ENCODE data around the gene EIF2B4.

EIF2B4 gene

DNA sequence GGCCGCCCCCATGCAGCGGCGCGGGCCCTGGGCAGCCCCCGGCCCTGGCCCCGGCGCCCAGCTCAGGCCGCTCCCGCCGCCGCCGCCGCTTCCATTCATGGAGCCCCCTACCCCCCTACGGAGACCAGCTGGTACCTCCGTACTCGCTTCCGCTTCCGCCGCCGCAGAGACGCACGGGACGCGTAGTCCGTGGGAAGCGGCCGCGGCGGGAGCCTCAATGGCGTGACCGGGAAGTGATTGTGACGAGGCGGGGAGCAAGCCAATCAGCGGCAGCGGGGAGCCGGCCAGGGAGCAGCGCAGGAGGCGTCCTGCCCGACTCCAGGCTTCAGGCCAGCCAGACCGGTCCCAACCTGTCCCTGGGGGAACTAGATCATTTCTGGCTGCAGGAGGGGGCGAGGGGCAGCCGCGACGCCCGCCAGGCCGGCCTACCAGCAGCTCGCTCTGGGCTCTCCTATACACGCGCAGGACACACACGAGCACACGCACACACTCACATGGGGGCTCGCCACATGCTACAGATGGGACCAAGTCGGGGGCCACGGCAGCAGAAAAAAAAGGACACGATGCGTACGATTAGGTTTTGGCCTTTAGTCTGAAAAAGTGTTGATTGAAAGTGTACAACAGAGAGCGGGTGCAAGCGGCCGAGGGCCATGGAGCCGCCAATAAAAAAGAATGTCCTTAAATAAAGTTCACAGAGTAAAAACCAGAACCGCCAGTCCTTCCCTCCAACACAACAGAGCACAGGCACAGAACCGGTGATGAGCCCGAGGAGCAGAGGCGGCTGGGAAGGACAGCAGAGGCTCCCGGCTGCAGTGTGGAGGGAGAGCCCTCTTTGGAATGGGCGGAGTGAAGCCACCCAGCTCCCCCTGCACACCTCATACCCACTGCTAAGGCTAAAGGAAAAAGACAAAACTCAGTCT, 10.7 kb upstream of the EIF2B4 start, which contains the start of gene ZNF513:
Gene ZNF513 (minus strand): TSS at position 109 of the 920 bp plus-strand sequence. CDS start 208 bp downstream, outside the sequence.
- peak within 1 kb of the TSS; percentile 95 for H3K27ac Mint-ChIP-seq
- H3K4me3 Mint-ChIP-seq = peak within 1 kb of the TSS; percentile 88
- no peaks in the 10 kb centered on the region for H3K9me3 Mint-ChIP-seq
- peaks cover 70% of the 10 kb centered on the region for H3K36me3 Mint-ChIP-seq (ENCODE audit: low read depth)
- peaks cover 45% of the 10 kb centered on the region for H3K4me1 Mint-ChIP-seq (ENCODE audit: low read depth)
- H3K27me3 Mint-ChIP-seq = no peaks in the 10 kb centered on the region

DNA sequence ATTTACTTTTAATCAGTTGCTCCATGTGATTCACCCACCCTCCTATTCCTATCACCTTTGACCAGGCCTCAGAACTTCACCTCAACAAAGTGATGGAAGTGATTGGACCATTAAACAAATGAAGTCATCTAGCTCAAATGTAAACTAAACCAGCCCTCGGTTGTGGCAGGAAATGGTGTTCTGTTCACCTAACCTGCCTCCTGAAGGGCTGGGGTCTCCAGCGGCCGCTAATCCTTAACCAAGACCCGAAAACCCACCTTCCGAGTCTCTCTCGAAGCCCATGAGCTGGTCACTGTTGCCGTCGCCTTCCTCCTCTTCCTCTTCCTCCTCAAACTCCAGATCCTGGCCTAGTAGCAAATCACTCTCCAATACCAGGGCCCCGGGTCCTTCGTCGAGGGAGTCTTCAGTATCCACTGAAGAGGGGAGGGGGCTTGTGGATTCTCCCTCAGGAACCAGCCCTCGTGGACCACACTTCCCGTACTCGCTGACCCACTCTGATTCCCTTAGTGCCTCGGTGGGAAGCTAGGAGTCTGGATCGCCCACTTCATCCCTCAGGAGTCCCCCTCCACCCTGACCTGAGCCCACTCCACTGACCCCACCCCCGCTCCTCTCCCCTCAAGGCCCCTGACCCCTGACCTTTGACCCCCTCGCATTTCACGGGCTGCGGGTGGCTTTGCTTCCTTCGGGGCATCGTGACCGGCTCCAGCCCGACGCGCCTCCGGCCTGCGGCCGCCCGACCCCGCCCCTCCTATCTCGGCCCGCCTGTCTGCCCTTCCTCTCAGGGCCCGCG, 9.9 kb upstream of the EIF2B4 start:
- H3K27me3 Mint-ChIP-seq = no peaks in the 10 kb centered on the region
- peaks cover 67% of the 10 kb centered on the region for H3K36me3 Mint-ChIP-seq (ENCODE audit: low read depth)
- peak overlapping the region; percentile 88 for H3K4me3 Mint-ChIP-seq
- H3K4me1 Mint-ChIP-seq (ENCODE audit: low read depth) = peaks cover 42% of the 10 kb centered on the region
- peak overlapping the region; percentile 92 for H3K27ac Mint-ChIP-seq
- H3K9me3 Mint-ChIP-seq = no peaks in the 10 kb centered on the region

DNA sequence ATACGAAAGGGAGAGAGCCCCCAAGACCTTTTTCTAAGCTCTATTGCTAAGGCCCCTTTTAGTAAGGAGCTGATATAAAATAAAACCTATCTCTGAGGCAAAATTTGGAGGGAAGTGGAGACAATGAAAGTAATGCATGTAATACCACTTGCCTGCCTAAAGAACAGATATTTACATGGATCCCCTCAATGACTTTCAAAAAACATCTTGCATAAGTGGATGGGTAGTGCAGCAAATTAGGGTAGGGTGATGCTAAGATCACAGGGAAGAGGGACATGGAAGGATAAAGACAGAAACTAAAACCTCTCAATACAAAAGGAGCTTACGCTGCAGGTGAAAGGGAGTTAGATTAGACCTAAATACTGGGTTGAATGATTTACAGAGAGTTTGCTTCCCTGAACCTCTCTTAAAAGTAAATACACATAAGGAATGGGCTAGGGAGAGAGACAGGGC, 9.3 kb upstream of the EIF2B4 start:
- H3K4me3 Mint-ChIP-seq = peak overlapping the region; percentile 88
- H3K36me3 Mint-ChIP-seq (ENCODE audit: low read depth) = peaks cover 69% of the 10 kb centered on the region
- H3K27ac Mint-ChIP-seq = peak overlapping the region; percentile 92
- H3K4me1 Mint-ChIP-seq (ENCODE audit: low read depth) = peaks cover 39% of the 10 kb centered on the region
- no peaks in the 10 kb centered on the region for H3K9me3 Mint-ChIP-seq
- H3K27me3 Mint-ChIP-seq = no peaks in the 10 kb centered on the region

DNA sequence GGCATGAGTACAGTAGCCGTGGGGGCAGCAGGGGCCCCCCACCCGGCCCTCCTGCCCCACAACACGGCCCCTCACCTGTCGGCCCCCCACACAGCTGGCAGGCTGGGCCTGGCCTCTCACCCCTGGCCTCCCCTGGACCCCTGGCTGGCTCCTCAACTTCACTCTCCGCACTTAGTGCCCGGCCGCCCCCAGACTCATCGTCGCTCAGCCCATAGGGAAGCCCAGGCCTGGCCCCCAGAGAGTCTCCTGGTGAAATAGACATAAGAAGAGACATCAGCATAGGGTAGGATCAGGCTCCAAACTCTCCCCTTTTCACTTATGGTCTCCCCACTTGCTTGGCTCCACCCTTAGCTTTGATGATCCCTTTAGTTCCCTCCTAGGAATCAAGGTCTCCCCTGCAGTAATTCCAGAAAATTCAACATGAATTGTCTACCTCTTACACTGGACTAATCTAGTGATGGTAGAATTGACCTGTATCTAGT, 8.7 kb upstream of the EIF2B4 start:
- peak overlapping the region; percentile 88 for H3K4me3 Mint-ChIP-seq
- no peaks in the 10 kb centered on the region for H3K27me3 Mint-ChIP-seq
- H3K4me1 Mint-ChIP-seq (ENCODE audit: low read depth) = peaks cover 34% of the 10 kb centered on the region
- H3K36me3 Mint-ChIP-seq (ENCODE audit: low read depth) = peaks cover 68% of the 10 kb centered on the region
- no peaks in the 10 kb centered on the region for H3K9me3 Mint-ChIP-seq
- peak overlapping the region; percentile 92 for H3K27ac Mint-ChIP-seq

DNA sequence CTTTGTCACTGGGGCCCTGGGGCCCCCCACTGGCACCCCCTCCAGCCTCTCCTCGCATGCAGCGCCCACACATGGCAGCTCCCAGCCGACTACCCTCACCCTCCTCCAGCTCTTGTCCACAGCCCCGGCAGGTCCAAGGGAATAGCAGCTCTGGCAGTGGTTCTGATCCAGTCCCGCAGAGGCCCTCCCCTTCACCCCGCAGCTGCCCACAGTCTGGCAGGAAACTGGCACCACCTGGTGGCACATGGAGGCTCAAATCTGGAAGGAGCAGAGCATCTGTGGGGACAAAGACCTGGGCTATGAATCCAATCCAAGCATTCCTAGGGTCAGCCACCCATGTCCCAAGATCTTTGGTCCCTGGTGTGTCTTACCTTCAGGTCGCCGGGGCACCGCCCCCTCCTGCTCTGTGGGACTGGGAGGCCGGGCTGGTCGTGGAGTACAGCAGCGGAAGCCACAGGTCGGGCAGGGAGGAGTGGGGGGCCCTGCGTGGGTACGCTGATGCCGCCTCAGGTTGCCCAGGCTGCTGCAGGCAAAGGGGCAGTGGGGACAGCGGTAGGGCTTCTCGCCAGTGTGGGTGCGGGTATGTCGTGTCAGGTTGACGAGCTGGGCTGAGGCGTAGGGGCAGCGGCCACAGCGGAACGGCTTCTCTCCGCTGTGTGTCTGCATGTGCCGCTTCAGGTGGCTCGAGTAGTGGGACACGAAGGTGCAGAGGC, 8.1 kb upstream of the EIF2B4 start:
- H3K27me3 Mint-ChIP-seq = no peaks in the 10 kb centered on the region
- H3K4me1 Mint-ChIP-seq (ENCODE audit: low read depth) = peaks cover 31% of the 10 kb centered on the region
- H3K36me3 Mint-ChIP-seq (ENCODE audit: low read depth) = peaks cover 69% of the 10 kb centered on the region
- no peaks in the 10 kb centered on the region for H3K9me3 Mint-ChIP-seq
- H3K27ac Mint-ChIP-seq = no peak overlapping the region
- H3K4me3 Mint-ChIP-seq = no peak overlapping the region

DNA sequence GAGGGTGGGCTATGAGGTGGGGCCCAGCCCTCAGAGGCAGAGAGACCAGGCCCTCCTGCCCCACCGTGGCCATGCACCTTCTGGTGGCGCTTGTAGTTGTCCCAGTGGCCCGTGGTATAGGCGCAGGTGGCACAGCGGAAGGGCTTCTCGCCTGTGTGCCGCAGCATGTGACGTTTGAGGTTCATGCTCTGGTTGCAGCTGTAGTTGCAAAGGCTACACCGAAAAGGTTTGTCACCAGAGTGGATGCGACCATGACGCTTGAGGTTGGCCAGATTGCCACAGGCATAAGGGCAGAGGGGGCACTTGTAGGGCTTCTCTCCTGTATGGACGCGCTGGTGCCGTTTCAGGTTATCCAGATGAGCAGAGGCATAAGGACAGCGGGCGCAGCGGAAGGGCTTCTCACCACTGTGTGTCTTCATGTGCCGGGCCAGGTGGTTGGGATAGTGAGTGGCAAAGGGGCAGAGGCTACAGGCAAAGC, 7.5 kb upstream of the EIF2B4 start:
- Mint-ChIP-seq H3K36me3 (ENCODE audit: low read depth) (peaks cover 72% of the 10 kb centered on the region), H3K27me3 (no peaks in the 10 kb centered on the region), H3K9me3 (no peaks in the 10 kb centered on the region), H3K27ac (no peak overlapping the region), H3K4me1 (ENCODE audit: low read depth) (peaks cover 35% of the 10 kb centered on the region), H3K4me3 (no peak overlapping the region)

DNA sequence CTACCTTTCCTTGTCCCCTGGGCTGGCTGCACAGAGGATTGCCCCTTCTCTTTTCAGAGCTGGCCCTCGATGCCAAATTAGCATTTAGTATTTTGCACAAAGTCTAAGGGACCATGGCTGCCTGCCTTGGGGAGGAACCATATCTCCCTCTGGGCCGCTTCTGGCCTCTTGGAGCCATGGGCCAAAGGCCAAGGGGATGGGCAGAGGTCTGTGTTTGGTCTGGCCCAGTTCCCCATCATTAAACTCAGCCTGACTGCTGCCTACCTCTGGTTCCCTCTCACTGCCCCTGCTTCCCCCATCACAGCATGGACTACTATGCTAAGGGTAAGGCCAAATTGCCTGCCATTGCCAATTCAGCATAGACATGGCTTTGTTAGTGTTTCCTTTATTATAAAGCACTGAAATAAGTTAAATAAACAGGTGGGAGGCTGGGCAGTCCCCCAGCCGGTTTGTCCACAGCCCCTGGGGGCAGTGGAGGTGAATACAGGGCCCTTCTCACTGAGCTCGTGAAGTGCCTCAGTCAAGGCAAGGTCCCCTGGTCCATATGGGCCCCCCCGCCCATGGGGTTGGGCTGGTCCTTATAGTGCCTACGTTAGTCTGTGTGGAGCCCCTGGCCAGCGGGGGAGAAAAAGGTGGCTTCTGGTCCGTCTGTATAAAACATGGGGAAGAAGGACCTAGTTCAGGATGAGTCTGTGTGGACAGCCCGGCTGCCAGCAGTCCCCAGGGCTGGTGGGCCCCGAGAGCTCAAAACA, 6.9 kb upstream of the EIF2B4 start:
- Mint-ChIP-seq H3K27ac (no peak overlapping the region), H3K36me3 (ENCODE audit: low read depth) (peaks cover 72% of the 10 kb centered on the region), H3K4me1 (ENCODE audit: low read depth) (peaks cover 41% of the 10 kb centered on the region), H3K27me3 (no peaks in the 10 kb centered on the region), H3K4me3 (no peak overlapping the region), H3K9me3 (no peaks in the 10 kb centered on the region)

DNA sequence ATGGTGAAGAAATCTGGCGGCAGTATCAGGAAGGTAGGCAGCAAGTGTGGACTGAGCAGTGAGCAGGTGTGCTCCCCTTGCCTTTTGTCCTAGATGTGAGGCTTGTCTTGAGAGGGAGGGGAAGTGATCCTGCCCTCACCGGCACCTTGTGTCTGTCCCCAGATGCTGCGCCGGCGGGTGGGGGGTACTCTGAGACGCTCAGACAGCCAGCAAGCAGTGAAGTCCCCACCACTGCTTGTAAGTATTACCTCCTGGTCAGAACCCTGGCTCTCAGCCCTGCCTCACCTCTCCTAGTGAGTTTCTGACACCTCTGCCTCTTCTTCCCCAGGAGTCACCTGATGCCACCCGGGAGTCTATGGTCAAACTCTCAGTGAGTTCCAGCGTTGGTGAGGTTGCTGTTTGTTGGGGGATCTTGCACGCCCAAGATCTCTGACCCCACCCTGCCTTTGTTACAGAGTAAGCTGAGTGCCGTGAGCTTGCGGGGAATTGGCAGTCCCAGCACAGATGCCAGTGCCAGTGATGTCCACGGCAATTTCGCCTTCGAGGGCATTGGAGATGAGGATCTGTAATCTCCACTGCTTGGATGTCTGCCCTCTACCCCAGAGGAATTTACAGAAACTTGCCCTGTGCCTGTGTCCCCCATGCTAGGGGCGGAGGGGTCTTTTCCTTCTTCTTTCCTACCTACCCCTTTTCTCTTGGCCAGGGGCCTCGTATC, 6.2 kb upstream of the EIF2B4 start:
- H3K9me3 Mint-ChIP-seq = no peaks in the 10 kb centered on the region
- H3K4me3 Mint-ChIP-seq = no peak overlapping the region
- peaks cover 44% of the 10 kb centered on the region for H3K4me1 Mint-ChIP-seq (ENCODE audit: low read depth)
- peaks cover 70% of the 10 kb centered on the region for H3K36me3 Mint-ChIP-seq (ENCODE audit: low read depth)
- no peak overlapping the region for H3K27ac Mint-ChIP-seq
- no peaks in the 10 kb centered on the region for H3K27me3 Mint-ChIP-seq

DNA sequence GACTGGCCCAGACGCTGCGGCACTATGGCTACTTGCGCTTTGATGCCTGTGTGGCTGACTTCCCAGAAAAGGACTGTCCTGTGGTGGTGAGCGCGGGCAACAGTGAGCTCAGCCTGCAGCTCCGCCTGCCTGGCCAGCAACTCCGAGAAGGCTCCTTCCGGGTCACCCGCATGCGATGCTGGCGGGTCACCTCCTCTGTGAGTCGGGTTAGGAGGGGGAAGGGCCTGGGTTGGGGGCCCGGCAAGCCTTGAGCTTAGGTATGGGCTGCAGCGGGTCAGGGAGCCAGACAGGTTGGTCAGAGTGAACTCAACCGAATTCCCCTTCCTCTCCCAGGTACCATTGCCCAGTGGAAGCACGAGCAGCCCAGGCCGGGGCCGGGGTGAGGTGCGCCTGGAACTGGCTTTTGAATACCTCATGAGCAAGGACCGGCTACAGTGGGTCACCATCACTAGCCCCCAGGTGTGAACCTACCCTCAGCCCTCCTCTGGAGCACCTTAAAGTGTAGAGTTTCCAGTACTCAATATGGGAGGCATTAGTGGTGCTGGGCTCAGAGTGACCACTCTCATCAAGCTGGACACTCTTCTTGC, 5.5 kb upstream of the EIF2B4 start:
- Mint-ChIP-seq H3K4me3 (no peak overlapping the region), H3K27me3 (no peaks in the 10 kb centered on the region), H3K9me3 (no peaks in the 10 kb centered on the region), H3K4me1 (ENCODE audit: low read depth) (peaks cover 40% of the 10 kb centered on the region), H3K27ac (peak overlapping the region; percentile 67), H3K36me3 (ENCODE audit: low read depth) (peaks cover 68% of the 10 kb centered on the region)

DNA sequence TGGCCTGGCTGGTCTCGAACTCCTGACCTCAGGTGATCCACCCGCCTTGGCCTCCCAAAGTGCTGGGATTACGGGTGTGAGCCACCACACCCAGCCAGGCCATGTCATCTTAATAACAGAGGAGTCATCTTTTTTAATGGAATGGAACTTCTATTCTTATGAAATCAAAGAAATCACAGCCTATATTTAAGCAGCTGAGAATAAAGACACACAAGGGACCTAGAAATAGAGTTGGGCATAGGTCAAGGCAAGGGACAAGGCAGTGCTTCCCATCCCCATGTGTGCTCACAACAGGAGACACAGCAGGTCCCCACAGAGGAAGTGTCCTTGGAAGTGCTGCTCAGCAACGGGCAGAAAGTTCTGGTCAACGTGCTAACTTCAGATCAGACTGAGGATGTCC, 3.4 kb upstream of the EIF2B4 start:
- H3K9me3 Mint-ChIP-seq = no peaks in the 10 kb centered on the region
- no peak overlapping the region for H3K4me3 Mint-ChIP-seq
- H3K4me1 Mint-ChIP-seq (ENCODE audit: low read depth) = peaks cover 35% of the 10 kb centered on the region
- no peaks in the 10 kb centered on the region for H3K27me3 Mint-ChIP-seq
- peaks cover 71% of the 10 kb centered on the region for H3K36me3 Mint-ChIP-seq (ENCODE audit: low read depth)
- H3K27ac Mint-ChIP-seq = no peak overlapping the region

DNA sequence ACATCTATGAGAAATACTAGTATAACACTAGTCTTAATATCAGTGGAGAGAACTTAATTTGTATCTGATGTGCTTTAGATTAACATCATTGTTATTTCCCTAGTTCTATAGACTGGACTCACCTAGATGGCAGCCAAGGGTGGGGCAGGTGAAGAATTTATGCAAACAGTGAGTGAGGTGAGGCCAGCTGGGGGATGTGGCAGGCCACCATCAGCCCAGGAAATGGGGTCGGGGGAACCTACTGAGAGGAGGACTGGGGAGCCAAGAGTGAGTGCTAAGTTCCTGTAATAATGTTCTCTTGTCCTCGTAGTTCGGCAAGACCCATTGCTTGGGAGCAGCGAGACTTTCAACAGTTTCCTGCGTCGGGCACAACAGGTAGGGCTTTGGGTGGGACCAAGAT, 2.8 kb upstream of the EIF2B4 start:
- H3K9me3 Mint-ChIP-seq = no peaks in the 10 kb centered on the region
- peaks cover 37% of the 10 kb centered on the region for H3K4me1 Mint-ChIP-seq (ENCODE audit: low read depth)
- peak overlapping the region; percentile 98 for H3K4me3 Mint-ChIP-seq
- peak overlapping the region; percentile 80 for H3K27ac Mint-ChIP-seq
- no peaks in the 10 kb centered on the region for H3K27me3 Mint-ChIP-seq
- H3K36me3 Mint-ChIP-seq (ENCODE audit: low read depth) = peaks cover 77% of the 10 kb centered on the region

DNA sequence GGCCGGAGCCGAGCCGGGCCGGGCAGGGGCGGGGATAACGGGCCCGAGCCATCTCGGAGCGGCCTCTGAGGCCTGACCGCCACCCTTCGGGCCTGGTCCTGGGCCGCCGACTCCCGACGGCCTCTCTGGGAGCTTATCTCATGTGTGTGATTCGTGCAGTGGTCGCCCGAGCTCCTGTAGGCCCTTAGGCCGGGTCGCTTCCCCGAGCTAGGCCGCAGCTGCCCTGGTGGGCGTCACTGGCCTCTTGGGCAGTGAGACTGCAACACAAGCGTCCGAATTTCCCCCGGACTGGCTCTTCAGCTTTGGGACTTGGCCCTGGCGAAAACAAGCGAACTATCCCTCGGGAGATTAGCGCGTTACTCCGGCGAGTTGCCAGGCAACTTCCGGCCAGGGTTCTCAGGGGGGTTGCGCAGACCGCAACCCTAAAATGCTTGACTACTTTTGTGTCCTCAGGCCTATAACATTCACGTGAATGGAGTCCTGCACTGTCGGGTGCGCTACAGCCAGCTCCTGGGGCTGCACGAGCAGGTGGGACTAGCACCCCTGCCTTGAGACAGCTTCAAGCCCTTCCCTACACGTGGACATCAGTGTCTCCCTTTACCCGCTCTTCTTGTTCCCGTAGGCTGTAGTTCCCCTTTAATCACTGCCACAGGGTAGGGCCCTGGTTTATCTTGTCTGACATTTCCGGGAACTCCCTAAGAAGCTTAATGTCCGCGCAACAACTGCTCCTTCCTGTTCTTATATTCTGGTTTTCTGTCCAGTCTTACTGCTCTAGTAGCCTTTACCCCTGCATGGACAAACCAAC, 880 bp upstream of the EIF2B4 start:
- Mint-ChIP-seq H3K4me1 (ENCODE audit: low read depth) (peaks cover 45% of the 10 kb centered on the region), H3K27me3 (no peaks in the 10 kb centered on the region), H3K27ac (peak overlapping the region; percentile 99), H3K9me3 (no peaks in the 10 kb centered on the region), H3K4me3 (peak overlapping the region; percentile 98), H3K36me3 (ENCODE audit: low read depth) (peaks cover 77% of the 10 kb centered on the region)
